B cell (primary cell): ENCODE data around the gene P3H4. TPM values are rescaled to one million over a fixed set of nuclear protein-coding genes. Genes with fewer than 3 reads are reported as not detected.

ENCODE experiments used
- ATAC-seq: fragments of 200-7000 bp; cut with Tn5 transposase; one replicate; pipeline ENCODE4 v1.10.0; 2021; ENCODE audit warnings: low read depth, mild to moderate bottlenecking, moderate number of reproducible peaks, moderate library complexity
- CTCF ChIA-PET: fragments of 350-600 bp; sonication (Branson Sonifier 250); formaldehyde crosslinking; loops from one replicate; lab custom pipeline; 2021; ENCODE audit warnings: antibody characterized with exemption, inconsistent platforms; lab: Charles Lee
- POLR2A ChIA-PET: fragments of 350-600 bp; sonication (Branson Sonifier 250); formaldehyde crosslinking; loops from one replicate; lab custom pipeline; 2021; ENCODE audit warnings: antibody characterized with exemption; lab: Charles Lee
- DNase-seq: peaks from one replicate; pipeline ENCODE4 v3.0.0; 2013
- H2AFZ ChIP-seq: 2 replicates; pipeline ENCODE4 v1.6.1; 2012; ENCODE audit warnings: mild to moderate bottlenecking, low read depth, low read length; ENCODE audit not compliant: insufficient read depth, poor library complexity, severe bottlenecking
- H3K27ac ChIP-seq, 2 donors: 1 replicate in 1 of 2; 2 replicates in 1 of 2; pipeline ENCODE4 v1.5.1; 2012 to 2013; ENCODE audit warnings: low read length in 2 of 2, mild to moderate bottlenecking in 2 of 2, moderate library complexity in 1 of 2
- H3K27me3 ChIP-seq, 4 experiments: fragments of 200-600 bp in 1 of 4; sonication (generic) in 1 of 4; replicated peaks in 1 of 4; 1 replicate in 2 of 4; 2 replicates in 2 of 4; pipeline versions ENCODE4 v1.6.1 to v1.7.0; 2013 to 2016; ENCODE audit warnings: low read length in 3 of 4, mild to moderate bottlenecking in 2 of 4, mixed read lengths in 1 of 4, moderate library complexity in 1 of 4; ENCODE audit not compliant: insufficient read depth in 4 of 4, control insufficient read depth in 3 of 4; ENCODE audit errors: control extremely low read depth in 1 of 4
- H3K36me3 ChIP-seq, 2 experiments: replicated peaks in 1 of 2; 1 replicate in 1 of 2; 2 replicates in 1 of 2; pipeline versions ENCODE4 v1.6.1 to v1.7.1; 2013; ENCODE audit warnings: low read length in 1 of 2; ENCODE audit not compliant: insufficient read depth in 2 of 2, control insufficient read depth in 1 of 2; ENCODE audit errors: control extremely low read depth in 1 of 2, extremely low read depth in 1 of 2
- H3K4me1 ChIP-seq, 2 donors: fragments of 200-600 bp in 1 of 2; sonication (generic) in 1 of 2; 1 replicate in 1 of 2; 2 replicates in 1 of 2; pipeline versions ENCODE4 v1.5.1 to v1.6.1; 2013 to 2017; ENCODE audit warnings: low read length in 2 of 2; ENCODE audit not compliant: control insufficient read depth in 2 of 2, insufficient read depth in 2 of 2
- H3K4me2 ChIP-seq: replicated peaks from 2 replicates; pipeline ENCODE3; 2012; ENCODE audit warnings: mild to moderate bottlenecking, low read depth, low read length; ENCODE audit not compliant: poor library complexity, severe bottlenecking
- H3K4me3 ChIP-seq, 5 experiments: fragments of 200-600 bp in 1 of 5; sonication (generic) in 1 of 5; 1 replicate in 3 of 5; 2 replicates in 2 of 5; pipeline versions ENCODE4 v1.5.1 to v1.7.0; 2011 to 2016; ENCODE audit warnings: low read length in 4 of 5, mild to moderate bottlenecking in 4 of 5, low read depth in 2 of 5, control low read depth in 1 of 5, moderate library complexity in 1 of 5; ENCODE audit not compliant: insufficient read depth in 1 of 5; ENCODE audit errors: control extremely low read depth in 1 of 5, extremely low read depth in 1 of 5
- H3K79me2 ChIP-seq: fragments of 200-600 bp; sonication (generic); one replicate; pipeline ENCODE4 v1.6.0; 2016; ENCODE audit warnings: low read length; ENCODE audit not compliant: control insufficient read depth, insufficient read depth
- H3K9ac ChIP-seq: fragments of 200-600 bp; sonication (generic); 2 replicates; pipeline ENCODE4 v1.6.1; 2017; ENCODE audit warnings: mild to moderate bottlenecking, low read length, moderate library complexity
- H3K9me3 ChIP-seq, 3 donors: one replicate each; pipeline versions ENCODE4 v1.6.1 to v1.7.1; 2013; ENCODE audit warnings: low read length in 2 of 3; ENCODE audit not compliant: control insufficient read depth in 2 of 3, insufficient read depth in 1 of 3; ENCODE audit errors: control extremely low read depth in 1 of 3
- H4K20me1 ChIP-seq: 2 replicates; pipeline ENCODE4 v1.6.0; 2012; ENCODE audit warnings: mild to moderate bottlenecking, low read length; ENCODE audit not compliant: insufficient read depth, control insufficient read depth, poor library complexity, severe bottlenecking
- H3K27ac Mint-ChIP-seq: one replicate; pipeline ENCODE4 v1.8.0; 2021; ENCODE audit warnings: mixed read lengths
- H3K27me3 Mint-ChIP-seq: one replicate; pipeline ENCODE4 v1.8.0; 2021; ENCODE audit warnings: mixed read lengths
- H3K4me1 Mint-ChIP-seq: one replicate; pipeline ENCODE4 v1.8.0; 2021; ENCODE audit warnings: mixed read lengths
- H3K4me3 Mint-ChIP-seq: one replicate; pipeline ENCODE4 v1.8.0; 2021; ENCODE audit warnings: mixed read lengths
- H3K9me3 Mint-ChIP-seq: one replicate; pipeline ENCODE4 v1.8.0; 2022; ENCODE audit warnings: mixed read lengths; ENCODE audit not compliant: insufficient read depth
- EZH2 ChIP-seq: IDR thresholded peaks from 2 replicates; pipeline ENCODE4 v1.6.1; 2012; ENCODE audit warnings: borderline replicate concordance, low read depth, mild to moderate bottlenecking, moderate library complexity, low read length; ENCODE audit not compliant: insufficient read depth, poor library complexity, severe bottlenecking
- WGBS: methylation state at CpG from one replicate; pipeline ENCODE4 v1.1.5; 2013; ENCODE audit warnings: missing lambda C conversion rate; ENCODE audit not compliant: insufficient coverage; 5-methylcytosine and 5-hydroxymethylcytosine counted together
- intact Hi-C: fragments of 100-400 bp; cut with micrococcal nuclease; formaldehyde crosslinking; loops from one replicate; pipeline ENCODE4 v1.10.0; 2022
- polyA plus RNA-seq: library from polyadenylated mRNA; depleted of rRNA; stranded (reverse); fragments of >200 nt; gene quantifications from 2 replicates; pipeline ENCODE4 v1.2.3, GENCODE V29; 2012
- total RNA-seq, 2 donors: library from RNA; stranded (reverse); fragments of 120-200 nt in 1 of 2; gene quantifications; 1 replicate in 1 of 2; 2 replicates in 1 of 2; pipeline versions ENCODE4 v1.2.3 to v1.2.4, GENCODE V29; 2013 to 2022
- TF ChIP-seq, protein P1 (sequence below): fragments of 200-600 bp; IDR thresholded peaks from one replicate; pipeline ENCODE4 v1.8.0; 2022; ENCODE audit warnings: antibody characterized with exemption, mild to moderate bottlenecking

P3H4 gene
- total and polyA plus RNA-seq, 2 donors (not counting 1 experiment from before 2014, with no cell fraction given), result 1.3 to 2.8 TPM

DNA sequence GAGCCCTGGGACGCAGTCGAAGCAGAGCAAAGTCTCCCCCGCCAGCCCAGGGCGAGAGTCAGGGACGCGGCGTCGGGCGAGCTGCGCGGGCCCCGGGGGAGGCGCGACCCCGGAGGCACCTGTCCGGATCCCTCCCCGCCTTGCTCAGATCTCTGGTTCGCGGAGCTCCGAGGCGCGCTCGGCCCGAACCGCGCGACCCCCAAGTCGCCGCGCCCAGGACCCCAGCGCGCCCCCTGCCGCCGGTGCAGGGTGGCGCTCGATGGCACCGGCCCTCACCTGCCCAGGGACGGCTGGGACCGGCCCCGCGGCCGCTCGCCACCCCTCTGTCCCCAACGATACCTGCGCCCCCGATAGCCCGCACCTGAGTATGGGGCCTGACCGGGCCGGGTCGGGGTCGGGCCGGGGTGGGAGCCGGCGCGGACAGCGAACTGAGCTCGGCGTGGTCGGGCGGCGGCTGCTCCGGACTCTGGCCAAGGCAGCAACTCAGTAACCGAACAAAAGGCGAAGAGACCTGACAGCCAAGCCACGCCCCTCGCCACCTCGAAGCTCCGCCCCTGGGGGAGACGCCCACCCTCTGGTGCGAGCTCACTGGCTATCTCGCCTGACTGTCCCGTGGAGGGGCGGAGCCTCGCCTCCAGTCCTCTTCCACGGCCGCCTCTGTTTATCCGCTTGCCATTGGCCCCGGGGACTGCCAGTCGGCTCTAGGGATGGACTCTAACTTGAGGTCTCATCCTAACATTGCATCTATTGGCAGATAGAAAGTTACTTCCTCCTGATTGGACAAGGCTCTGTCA lies 25.3 kb downstream of the P3H4 start, which contains the start of gene JUP:
Gene JUP, minus strand, starts transcription at position 485 of the 794 bp plus-strand sequence. CDS start 14,857 bp downstream, outside the sequence.
- H3K27me3 ChIP-seq, result no peaks in the 10 kb centered on the region
- peak within 1 kb of the TSS; percentile 53 to 76 (median 68) for H3K4me3 ChIP-seq
- intact Hi-C loops, result loop anchor here (1.0 to 5.0 kb wide), 5 partner anchors 15 to 131 kb away; partner anchors contain the start of genes ACLY, EIF1 and P3H4
- H3K9me3 ChIP-seq, result peaks cover 0 to 4% (median 0%) of the 10 kb centered on the region in 3 donors
- H3K4me2 ChIP-seq, result peak within 1 kb of the TSS; percentile 83
- H4K20me1 ChIP-seq, result peaks cover 22% of the 10 kb centered on the region
- H3K4me1 Mint-ChIP-seq, result peaks cover 45% of the 10 kb centered on the region
- peak; percentile 97 for DNase-seq
- peaks cover 33 to 52% of the 10 kb centered on the region in 2 donors for H3K4me1 ChIP-seq
- peak within 1 kb of the TSS; percentile 73 for H3K9ac ChIP-seq
- peak within 1 kb of the TSS; percentile 64 to 72 for H3K27ac ChIP-seq
- H3K36me3 ChIP-seq, result no peaks in the 10 kb centered on the region
- whole genome bisulfite sequencing, result under 1% methylated on average over 77 of the region's 79 CpGs
- CTCF ChIA-PET, result interaction anchor here (0.9 to 4.8 kb wide), 15 partner anchors 8 to 231 kb away, joined by 3 to 63 read pairs (median 6); partner anchors contain the start of genes DNAJC7, EIF1, FKBP10 and P3H4
- no peaks in the 10 kb centered on the region for H3K9me3 Mint-ChIP-seq
- peak within 1 kb of the TSS; percentile 85 for H2AFZ ChIP-seq
- TF ChIP-seq EZH2, result no peak
- TF ChIP-seq, protein P1, sequence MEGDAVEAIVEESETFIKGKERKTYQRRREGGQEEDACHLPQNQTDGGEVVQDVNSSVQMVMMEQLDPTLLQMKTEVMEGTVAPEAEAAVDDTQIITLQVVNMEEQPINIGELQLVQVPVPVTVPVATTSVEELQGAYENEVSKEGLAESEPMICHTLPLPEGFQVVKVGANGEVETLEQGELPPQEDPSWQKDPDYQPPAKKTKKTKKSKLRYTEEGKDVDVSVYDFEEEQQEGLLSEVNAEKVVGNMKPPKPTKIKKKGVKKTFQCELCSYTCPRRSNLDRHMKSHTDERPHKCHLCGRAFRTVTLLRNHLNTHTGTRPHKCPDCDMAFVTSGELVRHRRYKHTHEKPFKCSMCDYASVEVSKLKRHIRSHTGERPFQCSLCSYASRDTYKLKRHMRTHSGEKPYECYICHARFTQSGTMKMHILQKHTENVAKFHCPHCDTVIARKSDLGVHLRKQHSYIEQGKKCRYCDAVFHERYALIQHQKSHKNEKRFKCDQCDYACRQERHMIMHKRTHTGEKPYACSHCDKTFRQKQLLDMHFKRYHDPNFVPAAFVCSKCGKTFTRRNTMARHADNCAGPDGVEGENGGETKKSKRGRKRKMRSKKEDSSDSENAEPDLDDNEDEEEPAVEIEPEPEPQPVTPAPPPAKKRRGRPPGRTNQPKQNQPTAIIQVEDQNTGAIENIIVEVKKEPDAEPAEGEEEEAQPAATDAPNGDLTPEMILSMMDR, result peak; percentile 78
- H3K4me3 Mint-ChIP-seq, result peak within 1 kb of the TSS; percentile 88
- peaks cover 31% of the 10 kb centered on the region for H3K79me2 ChIP-seq
- POLR2A ChIA-PET, result interaction anchor here (1.0 to 2.1 kb wide), 7 partner anchors 11 to 602 kb away, joined by 3 to 14 read pairs (median 3); partner anchors contain the start of genes EIF1 and STAT3
- peak within 1 kb of the TSS; percentile 86 for H3K27ac Mint-ChIP-seq
- ATAC-seq, result peak; percentile 90
- H3K27me3 Mint-ChIP-seq, result no peaks in the 10 kb centered on the region
